H1 (cell line): ENCODE results near the gene KBTBD2. TPM values are rescaled to one million over a fixed set of nuclear protein-coding genes. Genes with fewer than 3 reads are reported as not detected.

ENCODE experiments used
- CTCF ChIA-PET: fragments of 300-600 bp; sonication (Branson Sonifier 250); formaldehyde crosslinking; loops from one replicate; lab custom pipeline; 2021; ENCODE audit not compliant: partially characterized antibody; lab: Charles Lee
- POLR2A ChIA-PET: fragments of 300-600 bp; sonication (Branson Sonifier 250); formaldehyde crosslinking; loops from one replicate; lab custom pipeline; 2021; ENCODE audit warnings: inconsistent platforms; ENCODE audit not compliant: partially characterized antibody; lab: Charles Lee
- DNase-seq, 2 experiments: peaks; one replicate each; pipeline versions ENCODE4 v3.0.0 to v3.0.0-alpha.2; 2010 to 2022; ENCODE audit warnings: low spot score in 2 of 2, low read depth in 1 of 2, mixed read lengths in 1 of 2
- FAIRE-seq: peaks from 2 replicates; lab custom pipeline; 2011; peaks lifted over from hg19 to GRCh38; lab: Jason Lieb, UNC
- H2AFZ ChIP-seq: 2 replicates; pipeline ENCODE4 v1.8.1; 2012; ENCODE audit warnings: low read length, inconsistent platforms
- H2AK5ac ChIP-seq: 2 replicates; pipeline ENCODE4 v1.6.1; 2013; ENCODE audit warnings: low read depth, low read length
- H2BK120ac ChIP-seq: replicated peaks from 2 replicates; pipeline ENCODE3; 2013; ENCODE audit warnings: low read depth, low read length, inconsistent platforms
- H2BK12ac ChIP-seq: 2 replicates; pipeline ENCODE4 v1.6.1; 2013; ENCODE audit warnings: low read depth, low read length
- H2BK15ac ChIP-seq: 2 replicates; pipeline ENCODE4 v1.6.1; 2013; ENCODE audit warnings: low read length
- H2BK20ac ChIP-seq: 2 replicates; pipeline ENCODE4 v1.6.1; 2013; ENCODE audit warnings: low read length
- H2BK5ac ChIP-seq: 2 replicates; pipeline ENCODE4 v1.6.1; 2013; ENCODE audit warnings: low read depth, low read length
- H3K14ac ChIP-seq: 2 replicates; pipeline ENCODE4 v1.6.1; 2013; ENCODE audit warnings: inconsistent platforms; ENCODE audit not compliant: insufficient read length
- H3K18ac ChIP-seq: 2 replicates; pipeline ENCODE4 v1.6.1; 2013; ENCODE audit warnings: low read length; ENCODE audit errors: extremely low read depth
- H3K23ac ChIP-seq: 2 replicates; pipeline ENCODE4 v1.6.1; 2013; ENCODE audit warnings: inconsistent platforms; ENCODE audit not compliant: insufficient read length
- H3K23me2 ChIP-seq: 2 replicates; pipeline ENCODE4 v1.6.1; 2013; ENCODE audit warnings: low read depth, low read length
- H3K27ac ChIP-seq: 2 replicates; pipeline ENCODE4 v1.6.1; 2011; ENCODE audit warnings: low read depth, low read length, inconsistent platforms
- H3K27me3 ChIP-seq, 4 experiments: replicated peaks in 1 of 4; 1 replicate in 1 of 4; 2 replicates in 3 of 4; pipeline versions ENCODE4 v1.6.1 to v1.8.1; 2011 to 2013; ENCODE audit warnings: low read length in 3 of 4, mild to moderate bottlenecking in 3 of 4, inconsistent platforms in 2 of 4, mixed read lengths in 2 of 4, moderate library complexity in 1 of 4; ENCODE audit not compliant: control insufficient read depth in 3 of 4, insufficient read depth in 3 of 4; ENCODE audit errors: extremely low read depth in 1 of 4
- H3K36me3 ChIP-seq, 4 experiments: 2 replicates each; pipeline versions ENCODE4 v1.6.1 to v1.8.1; 2011 to 2013; ENCODE audit warnings: mild to moderate bottlenecking in 4 of 4, low read length in 3 of 4, moderate library complexity in 2 of 4, control low read depth in 1 of 4, inconsistent platforms in 1 of 4; ENCODE audit not compliant: insufficient read depth in 4 of 4, control insufficient read depth in 2 of 4
- H3K4ac ChIP-seq: replicated peaks from 2 replicates; pipeline ENCODE3; 2013; ENCODE audit warnings: low read length, low read depth, mixed read lengths, inconsistent platforms; ENCODE audit not compliant: insufficient read length
- H3K4me1 ChIP-seq, 4 experiments: replicated peaks in 1 of 4; 1 replicate in 1 of 4; 2 replicates in 3 of 4; pipeline versions ENCODE4 v1.6.1 to v1.8.1; 2011 to 2013; ENCODE audit warnings: low read length in 3 of 4, inconsistent platforms in 2 of 4, mixed read lengths in 1 of 4; ENCODE audit not compliant: insufficient read depth in 4 of 4, control insufficient read depth in 3 of 4
- H3K4me2 ChIP-seq, 2 experiments: 2 replicates each; pipeline versions ENCODE4 v1.6.1 to v1.8.1; 2011 to 2013; ENCODE audit warnings: low read depth in 2 of 2, low read length in 2 of 2, control low read depth in 1 of 2, inconsistent platforms in 1 of 2, mild to moderate bottlenecking in 1 of 2; ENCODE audit not compliant: insufficient read depth in 1 of 2
- H3K4me3 ChIP-seq, 4 experiments: fragments of 200-600, 300-600 bp in 1 of 4; sonication (generic), shearing (Covaris generic), sonication (Bioruptor Twin) in 1 of 4; 2 replicates each; pipeline versions ENCODE4 v1.5.1 to v1.8.1; 2011 to 2016; ENCODE audit warnings: low read length in 4 of 4, low read depth in 3 of 4, control low read depth in 2 of 4, inconsistent platforms in 2 of 4, mild to moderate bottlenecking in 2 of 4, mixed read lengths in 1 of 4, moderate library complexity in 1 of 4; ENCODE audit not compliant: insufficient read depth in 2 of 4; ENCODE audit errors: extremely low read depth in 1 of 4
- H3K56ac ChIP-seq: replicated peaks from 2 replicates; pipeline ENCODE3; 2013; ENCODE audit warnings: low read depth, mild to moderate bottlenecking, mixed read lengths, low read length, inconsistent platforms; ENCODE audit not compliant: insufficient read length
- H3K79me1 ChIP-seq: 2 replicates; pipeline ENCODE4 v1.6.1; 2013; ENCODE audit warnings: low read depth, low read length, control low read depth
- H3K79me2 ChIP-seq, 2 experiments: 2 replicates each; pipeline versions ENCODE4 v1.6.1 to v1.8.1; 2012 to 2013; ENCODE audit warnings: low read length in 2 of 2, mild to moderate bottlenecking in 2 of 2, inconsistent platforms in 1 of 2; ENCODE audit not compliant: insufficient read depth in 2 of 2, control insufficient read depth in 1 of 2
- H3K9ac ChIP-seq, 4 experiments: replicated peaks in 1 of 4; 1 replicate in 1 of 4; 2 replicates in 3 of 4; pipeline versions ENCODE4 v1.6.1 to v1.8.1; 2011 to 2013; ENCODE audit warnings: low read depth in 3 of 4, low read length in 3 of 4, control low read depth in 2 of 4, mild to moderate bottlenecking in 2 of 4, moderate library complexity in 2 of 4, inconsistent platforms in 1 of 4; ENCODE audit errors: extremely low read depth in 1 of 4
- H3K9me3 ChIP-seq, 2 experiments: 2 replicates each; pipeline versions ENCODE4 v1.6.1 to v1.8.1; 2012 to 2013; ENCODE audit warnings: mild to moderate bottlenecking in 2 of 2, moderate library complexity in 2 of 2, control low read depth in 1 of 2, inconsistent platforms in 1 of 2, low read depth in 1 of 2, low read length in 1 of 2, mixed read lengths in 1 of 2; ENCODE audit not compliant: insufficient read depth in 2 of 2
- H4K20me1 ChIP-seq, 2 experiments: replicated peaks in 1 of 2; 2 replicates each; pipeline versions ENCODE3 to v1.8.1; 2011 to 2013; ENCODE audit warnings: inconsistent platforms in 2 of 2, low read length in 2 of 2, mild to moderate bottlenecking in 1 of 2; ENCODE audit not compliant: insufficient read depth in 2 of 2, control insufficient read depth in 1 of 2
- H4K5ac ChIP-seq: 2 replicates; pipeline ENCODE4 v1.6.1; 2013; ENCODE audit warnings: low read length, low read depth, mixed read lengths, inconsistent platforms; ENCODE audit not compliant: insufficient read length
- H4K8ac ChIP-seq: 2 replicates; pipeline ENCODE4 v1.8.0; 2013; ENCODE audit warnings: mild to moderate bottlenecking, moderate library complexity, low read length, inconsistent platforms; ENCODE audit not compliant: insufficient read depth; ENCODE audit errors: extremely low read depth
- H4K91ac ChIP-seq: replicated peaks from 2 replicates; pipeline ENCODE3; 2013; ENCODE audit warnings: low read length, mixed read lengths, inconsistent platforms; ENCODE audit not compliant: insufficient read length
- CHD1 ChIP-seq: IDR thresholded peaks from 2 replicates; pipeline ENCODE4 v1.6.1; 2012; ENCODE audit warnings: low read depth, low read length, improper control_type of control experiment
- KDM4A ChIP-seq: IDR thresholded peaks from one replicate; pipeline ENCODE4 v1.7.1; 2012; ENCODE audit warnings: low read depth, mild to moderate bottlenecking, moderate library complexity, low read length, inconsistent platforms; ENCODE audit not compliant: severe bottlenecking
- NRF1 ChIP-seq: IDR thresholded peaks from 2 replicates; pipeline ENCODE4 v1.6.1; 2011; ENCODE audit warnings: mild to moderate bottlenecking, low read depth, low read length, improper control_type of control experiment
- SIN3A ChIP-seq, 2 experiments: IDR thresholded peaks in 1 of 2; conservative IDR thresholded peaks in 1 of 2; 2 replicates each; pipeline ENCODE4 v1.6.1; 2011 to 2012; ENCODE audit warnings: low read length in 2 of 2, improper control_type of control experiment in 1 of 2, low read depth in 1 of 2, mild to moderate bottlenecking in 1 of 2
- TAF1 ChIP-seq: IDR thresholded peaks from 2 replicates; pipeline ENCODE4 v1.6.1; 2011; ENCODE audit warnings: mild to moderate bottlenecking, low read depth, low read length
- WGBS, 2 experiments: shearing (Covaris generic) in 1 of 2; methylation state at CpG; one replicate each; pipeline versions ENCODE4 v1.1.6 to v1.1.7; 2013 to 2015; ENCODE audit warnings: low lambda C conversion rate in 2 of 2, mixed read lengths in 2 of 2, inconsistent platforms in 1 of 2, low coverage in 1 of 2, missing lambda C conversion rate in 1 of 2; ENCODE audit not compliant: insufficient replicate concordance in 2 of 2, insufficient coverage in 1 of 2, insufficient read length in 1 of 2; ENCODE audit errors: extremely low coverage in 1 of 2, missing lambda C conversion rate in 1 of 2; 5-methylcytosine and 5-hydroxymethylcytosine counted together
- polyA plus RNA-seq, 7 experiments: library from polyadenylated mRNA; depleted of rRNA in 3 of 7; stranded (reverse) in 5 of 7; unstranded in 2 of 7; fragments of >200 nt in 5 of 7; fragments of 200-250 nt in 2 of 7; gene quantifications; 1 replicate in 5 of 7; 2 replicates in 1 of 7; 4 replicates in 1 of 7; pipeline versions ENCODE4 v1.2.1 to v1.2.3, GENCODE V29; 2011 to 2013; ENCODE audit warnings: missing spikeins in 2 of 7, mixed read lengths in 2 of 7
- total RNA-seq: library from RNA; stranded (reverse); fragmentation: NEBNext Ultra II Directional; extraction: Animal tissue kit (Norgen Biotek cat#: 25700); gene quantifications from 2 replicates; pipeline ENCODE4 v1.2.1, GENCODE V29; 2021
- TF ChIP-seq, protein P1 (sequence below): IDR thresholded peaks from 2 replicates; pipeline ENCODE4 v1.6.1; 2011; ENCODE audit warnings: low read depth, mild to moderate bottlenecking, low read length; ENCODE audit not compliant: insufficient read depth

KBTBD2 gene
- total and polyA plus RNA-seq, 2 of the 8 experiments (the other 6 are each of a cell fraction or from before 2014, with no cell fraction given): 13.1 to 25.7 TPM

- no peak for FAIRE-seq
- TF ChIP-seq, protein P1, sequence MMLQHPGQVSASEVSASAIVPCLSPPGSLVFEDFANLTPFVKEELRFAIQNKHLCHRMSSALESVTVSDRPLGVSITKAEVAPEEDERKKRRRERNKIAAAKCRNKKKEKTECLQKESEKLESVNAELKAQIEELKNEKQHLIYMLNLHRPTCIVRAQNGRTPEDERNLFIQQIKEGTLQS: no peak
- peak; percentile 31; the same call in 1 of the 2 replicates for TF ChIP-seq CHD1
- no peak for TF ChIP-seq NRF1
- TF ChIP-seq SIN3A (conservative IDR thresholded peaks at IDR 0.05 in 1 of 2, IDR thresholded peaks at IDR 0.05 in 1 of 2; ENCODE audit: low read depth in 1 of 2, low read length in 2 of 2): 0 out of 4 replicates have a peak, but pooled peaks of 1 of the 2 experiments have one; percentile 9
- no peak for TF ChIP-seq KDM4A
- TF ChIP-seq TAF1: no peak
- H3K4ac ChIP-seq: no peak overlapping the region
- H3K36me3 ChIP-seq: no peaks in the 10 kb centered on the region
- no peak overlapping the region for H2BK120ac ChIP-seq
- H3K27ac ChIP-seq: peak overlapping the region; percentile 71; the same call in 1 of the 2 replicates
- no peak overlapping the region; the same call in 1 of the 2 replicates for H2BK12ac ChIP-seq
- peaks cover 3 to 13% (median 6%) of the 10 kb centered on the region in 4 experiments; a peak in 6 of 7 replicates for H3K4me1 ChIP-seq
- CTCF ChIA-PET: interaction anchor here (1.0 to 3.3 kb wide), 4 partner anchors 14 to 217 kb away, joined by 3 to 13 read pairs (median 3); no protein-coding TSS in a partner anchor
- H3K14ac ChIP-seq: no peak overlapping the region
- H2BK15ac ChIP-seq: no peak overlapping the region
- H3K23me2 ChIP-seq: peaks cover 5% of the 10 kb centered on the region
- peak overlapping the region; percentile 11 for H2AFZ ChIP-seq
- H3K23ac ChIP-seq: no peak overlapping the region
- DNase-seq: no peak
- peak overlapping the region; percentile 81 to 99 (median 89) for H3K4me3 ChIP-seq
- H4K20me1 ChIP-seq: peaks cover 4% of the 10 kb centered on the region in 2 experiments
- WGBS, 2 experiments: 1% methylated on average over 8 of the region's 8 CpGs; no CpG with 5 or more reads in 1 of the 2 experiments
- H3K79me1 ChIP-seq: no peaks in the 10 kb centered on the region
- peaks cover 12 to 51% of the 10 kb centered on the region in 2 experiments; a peak in 3 of 4 replicates for H3K79me2 ChIP-seq
- H4K91ac ChIP-seq: no peak overlapping the region
- H2BK5ac ChIP-seq: peak overlapping the region; percentile 72; the same call in 1 of the 2 replicates
- H4K5ac ChIP-seq: no peak overlapping the region
- H2BK20ac ChIP-seq: no peak overlapping the region
- H4K8ac ChIP-seq: no peak overlapping the region
- H3K56ac ChIP-seq: peak overlapping the region; percentile 20
- peak overlapping the region; percentile 81 to 93 for H3K4me2 ChIP-seq
- no peak overlapping the region; the same call in 1 of the 2 replicates for H2AK5ac ChIP-seq
- H3K18ac ChIP-seq: peak overlapping the region; percentile 28; the same call in 1 of the 2 replicates
- POLR2A ChIA-PET: interaction anchor here (0.7 to 4.3 kb wide), 9 partner anchors 11 to 172 kb away, joined by 3 to 21 read pairs (median 4); partner anchors contain the start of gene NT5C3A
- peak overlapping the region; percentile 62 to 97 (median 80) for H3K9ac ChIP-seq
- H3K27me3 ChIP-seq: no peaks in the 10 kb centered on the region
- H3K9me3 ChIP-seq: no peaks in the 10 kb centered on the region
These were observed 842 bp downstream of the KBTBD2 start for GRCh38 chr7:32890793-32891042.
